NCI-H2171 treated with DMSO at 0.1 percent for 48 hours (cell line): ENCODE data around the gene SMARCD1.

Source experiments
- DNase-seq: peaks from one replicate; lab custom pipeline; 2025; lab: John Stamatoyannopoulos, UW

SMARCD1 gene

GRCh38 chr12:50084775-50085614, at the start of gene SMARCD1:
TSS of gene SMARCD1 (plus strand) at chr12:50085342. CDS start at chr12:50085370, 28 bp downstream.
- peak; percentile 96 for DNase-seq

DNA sequence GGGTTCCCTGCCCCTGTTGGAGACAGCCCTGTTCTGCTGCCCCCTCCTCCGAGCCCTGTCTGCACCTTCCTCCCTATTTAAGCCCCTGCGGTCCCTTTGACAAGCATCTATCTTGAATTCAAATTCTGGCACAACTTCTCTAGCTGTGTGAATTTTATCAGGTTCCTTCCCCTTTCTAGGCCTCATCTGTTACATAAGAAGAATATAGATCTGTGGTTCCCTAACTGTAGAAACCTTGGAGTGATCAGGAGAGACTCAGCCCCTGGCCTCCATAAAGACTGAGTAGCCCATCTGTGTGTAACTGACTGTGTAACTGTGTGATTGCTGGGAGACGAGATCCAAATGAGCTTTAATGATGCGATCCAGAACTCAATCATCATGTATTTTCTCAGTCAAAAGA, 46.8 kb upstream of the SMARCD1 start:
- no peak for DNase-seq

- DNase-seq = peak; percentile 59
These were observed 45.8 kb upstream of the SMARCD1 start for GRCh38 chr12:50039151-50039835.

DNA sequence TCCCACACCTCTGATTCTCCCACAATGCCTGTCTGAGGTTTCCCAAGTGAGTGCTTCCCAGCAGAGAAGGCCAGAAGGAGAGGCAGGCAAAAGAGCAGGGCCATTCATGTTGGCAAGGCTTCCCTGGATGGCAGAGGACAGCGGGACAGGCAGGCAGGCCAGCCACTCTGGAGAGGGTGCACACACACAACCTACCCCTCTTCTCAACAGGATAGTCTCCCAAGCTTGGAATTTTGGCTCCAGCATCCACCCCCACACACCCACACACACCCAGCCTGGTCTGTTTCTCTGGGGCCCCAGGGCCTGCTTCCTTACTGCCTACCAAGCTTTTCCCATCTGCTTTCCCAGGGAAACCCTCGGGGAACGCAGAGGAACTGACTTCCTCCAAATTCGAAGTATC, 44.5 kb upstream of the SMARCD1 start:
- DNase-seq = no peak

GRCh38 chr12:50041062-50041860, 43.9 kb upstream of the SMARCD1 start:
- DNase-seq = no peak

- DNase-seq = no peak
These were observed 43.2 kb upstream of the SMARCD1 start for GRCh38 chr12:50041962-50042361.

DNA sequence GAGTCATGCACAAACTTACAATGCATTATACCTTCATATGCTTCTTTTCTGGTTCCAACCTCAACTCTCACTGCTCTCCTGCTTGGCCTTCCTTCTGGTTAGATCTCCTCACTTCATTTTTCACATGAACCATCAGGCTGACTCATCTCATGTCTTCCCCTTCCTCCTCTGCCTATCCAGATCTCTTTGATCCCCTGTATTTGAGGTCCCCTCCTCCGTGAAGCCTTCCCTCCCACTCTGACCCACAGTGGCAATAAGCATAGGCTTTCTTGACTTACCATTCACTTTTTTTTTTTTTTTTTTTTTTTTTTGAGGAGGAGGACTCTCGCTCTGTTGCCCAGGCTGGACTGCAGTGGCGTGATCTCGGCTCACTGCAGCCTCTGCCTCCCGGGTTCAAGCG, 42.4 kb upstream of the SMARCD1 start:
- DNase-seq = no peak

DNA sequence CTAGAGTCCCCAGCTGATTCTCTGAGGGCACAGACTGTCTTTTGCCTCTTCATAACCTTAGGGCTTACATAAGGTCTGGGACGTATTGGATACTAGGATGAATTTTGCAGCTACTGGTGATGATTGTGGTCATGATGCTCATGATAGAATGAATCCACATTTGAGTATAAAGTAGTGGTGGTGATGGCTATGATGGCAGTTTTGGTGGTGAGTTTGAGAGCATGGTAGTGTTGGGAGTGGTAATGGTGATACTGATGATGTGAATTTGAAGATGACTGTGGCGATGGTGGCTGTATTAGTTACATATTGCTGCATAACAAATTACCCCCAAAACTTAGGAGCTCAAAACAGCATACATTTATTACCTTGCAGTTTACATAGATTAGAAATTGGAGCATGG, 41.8 kb upstream of the SMARCD1 start:
- no peak for DNase-seq

DNA sequence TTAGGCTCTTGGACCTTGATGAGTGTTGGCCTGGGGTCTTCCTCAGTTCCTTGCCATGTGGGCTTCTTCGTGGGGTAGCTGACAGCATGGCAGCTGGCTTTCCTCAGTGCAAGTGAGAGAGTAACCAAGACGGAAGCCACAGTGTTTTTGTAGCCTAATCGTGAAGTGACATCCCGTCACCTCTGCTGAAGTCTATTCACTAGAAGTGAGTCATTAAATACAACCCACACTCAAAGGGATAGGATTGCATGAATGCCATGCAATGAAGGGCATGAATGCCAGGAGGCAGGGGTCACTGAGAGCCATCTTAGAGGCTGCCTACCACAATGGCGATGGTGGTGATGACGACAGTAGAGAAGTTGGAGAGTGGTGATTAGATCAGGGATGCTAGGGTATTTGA, 41.3 kb upstream of the SMARCD1 start:
- DNase-seq = no peak

- DNase-seq = no peak
These were observed 37.4 kb upstream of the SMARCD1 start for GRCh38 chr12:50047693-50048250.

- no peak for DNase-seq
These were observed 35.7 kb upstream of the SMARCD1 start for GRCh38 chr12:50049254-50050118.

GRCh38 chr12:50050119-50050385, 35.1 kb upstream of the SMARCD1 start:
- peak; percentile 86 for DNase-seq

DNA sequence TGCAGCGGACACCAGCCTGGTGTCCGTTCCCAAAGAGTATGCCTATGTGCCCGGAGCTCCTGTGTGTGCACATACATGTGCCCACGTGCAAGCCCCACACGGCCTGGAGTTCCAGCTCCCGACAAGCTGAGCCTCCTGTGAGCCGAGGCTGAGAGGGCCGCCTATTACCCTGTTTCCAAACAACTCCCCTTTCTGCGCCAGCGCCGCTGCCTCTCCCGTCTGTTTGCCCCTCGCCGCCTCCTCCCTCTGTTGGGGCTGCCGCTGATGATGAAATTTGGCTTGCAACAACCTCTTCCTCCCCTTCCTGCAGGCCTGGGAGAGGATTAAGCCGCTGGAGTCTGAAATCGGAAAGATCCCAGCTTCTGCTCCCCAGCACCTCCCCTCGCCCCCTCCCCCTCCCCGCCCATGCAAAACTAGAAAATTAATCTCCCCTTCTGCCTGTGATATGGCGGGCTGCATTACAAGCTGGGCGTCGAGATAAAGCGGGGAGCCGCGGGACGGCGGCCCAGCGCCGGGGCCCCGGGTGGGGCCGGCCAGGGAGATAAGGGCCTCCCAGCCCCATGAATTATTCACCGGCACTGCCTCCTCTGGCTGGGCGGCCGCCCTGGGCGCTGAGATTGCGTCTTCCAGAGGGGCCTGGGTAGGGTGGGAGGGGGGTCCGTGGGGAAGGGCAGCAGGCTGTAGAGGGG, 34.6 kb upstream of the SMARCD1 start:
- DNase-seq = peak; percentile 91

- DNase-seq = no peak
These were observed 33.9 kb upstream of the SMARCD1 start for GRCh38 chr12:50051101-50051806.

DNA sequence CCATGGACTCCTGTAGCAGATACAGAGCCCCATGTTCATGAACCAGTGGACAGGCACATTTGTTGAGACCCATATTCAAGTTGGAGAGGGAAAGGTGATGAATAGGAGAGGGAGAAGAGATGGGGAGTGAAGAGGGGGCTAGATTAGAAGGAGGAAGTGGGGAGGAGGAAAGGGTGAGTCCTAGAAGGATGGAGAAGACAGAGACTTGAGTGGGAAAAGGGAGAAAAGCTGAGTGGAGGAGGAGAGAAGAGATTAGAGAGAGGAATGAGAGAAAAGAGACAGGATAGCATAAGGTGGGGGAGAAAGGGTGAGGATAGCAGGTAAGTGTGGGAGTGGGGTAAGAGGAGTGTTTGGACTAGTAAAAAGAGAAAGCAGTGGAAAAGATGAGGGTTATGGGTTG, 32.6 kb upstream of the SMARCD1 start:
- peak; percentile 60 for DNase-seq

DNA sequence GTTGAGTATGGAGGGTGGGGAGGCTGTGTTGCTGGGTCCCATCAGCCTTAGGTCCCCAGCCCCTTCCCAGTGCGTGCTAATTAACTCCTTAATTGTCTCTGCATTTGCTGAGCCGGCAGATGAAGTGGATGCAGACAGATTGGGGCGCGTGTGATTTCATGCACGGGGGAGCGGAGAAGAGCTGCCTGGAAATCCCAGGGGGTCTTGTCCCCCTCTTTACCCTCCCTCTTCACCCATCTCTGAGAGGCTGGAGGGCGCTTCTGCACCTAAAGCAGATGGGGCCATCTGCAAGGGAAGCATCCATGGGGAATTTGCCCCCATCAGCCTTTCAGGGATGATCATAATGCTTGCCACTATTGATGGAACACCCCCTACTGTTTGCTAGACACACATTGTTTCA, 32.2 kb upstream of the SMARCD1 start:
- DNase-seq = peak; percentile 98

DNA sequence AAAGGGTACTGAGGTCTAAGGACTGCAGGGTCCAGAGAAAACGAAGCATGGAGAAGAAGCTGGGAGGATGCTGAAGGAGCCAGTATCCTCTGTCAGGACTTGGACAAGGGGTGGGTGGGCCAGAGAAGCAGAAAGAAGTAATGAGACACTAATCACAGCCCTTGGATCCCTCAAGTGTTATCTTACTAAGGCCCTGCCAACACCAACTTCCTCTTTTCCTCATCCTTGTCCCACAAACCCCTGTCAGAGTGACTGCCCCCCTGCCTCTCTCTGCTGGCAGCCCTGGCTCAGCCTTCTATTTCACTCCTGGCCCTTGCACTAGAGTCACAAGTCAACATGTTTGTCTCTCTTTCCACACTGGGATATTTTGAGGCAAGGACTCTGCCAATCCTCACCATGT, 31.6 kb upstream of the SMARCD1 start:
- no peak for DNase-seq

GRCh38 chr12:50055831-50056638, 29.1 kb upstream of the SMARCD1 start:
- DNase-seq = peak; percentile 94

- no peak for DNase-seq
These were observed 28.5 kb upstream of the SMARCD1 start for GRCh38 chr12:50056639-50056976.
